KMS-11 (cell line): ENCODE measurements around the gene NOL4L.

ENCODE experiments used
- H2AFZ ChIP-seq: fragments of 200-600 bp; sonication (generic); 2 replicates; pipeline ENCODE4 v1.6.1; 2016; ENCODE audit warnings: antibody characterized with exemption, mixed run types, low read depth
- H3K27ac ChIP-seq: fragments of 200-600 bp; sonication (generic); 2 replicates; pipeline ENCODE4 v1.6.1; 2016; ENCODE audit warnings: mild to moderate bottlenecking, mixed run types
- H3K27me3 ChIP-seq: fragments of 200-600 bp; sonication (generic); 2 replicates; pipeline ENCODE4 v1.6.1; 2017; ENCODE audit warnings: mild to moderate bottlenecking, low read depth, mixed run types, moderate library complexity; ENCODE audit not compliant: insufficient read depth
- H3K36me3 ChIP-seq: fragments of 200-600 bp; sonication (generic); 2 replicates; pipeline ENCODE4 v1.6.1; 2017; ENCODE audit warnings: mild to moderate bottlenecking, mixed run types; ENCODE audit not compliant: insufficient read depth
- H3K4me1 ChIP-seq: fragments of 200-600 bp; sonication (generic); 2 replicates; pipeline ENCODE4 v1.6.1; 2016; ENCODE audit warnings: mild to moderate bottlenecking, low read depth, mixed run types; ENCODE audit not compliant: poor library complexity, severe bottlenecking
- H3K4me2 ChIP-seq: fragments of 200-600 bp; sonication (generic); 2 replicates; pipeline ENCODE4 v1.7.0; 2016; ENCODE audit warnings: mild to moderate bottlenecking, mixed run types
- H3K4me3 ChIP-seq: fragments of 200-600 bp; sonication (generic); IDR thresholded peaks from 2 replicates; pipeline ENCODE4 v1.6.1; 2017; ENCODE audit warnings: low read depth, low read length, mixed read lengths; ENCODE audit not compliant: insufficient read depth
- H3K79me2 ChIP-seq: fragments of 200-600 bp; sonication (generic); 2 replicates; pipeline ENCODE4 v1.6.1; 2016; ENCODE audit warnings: low read depth, mixed run types; ENCODE audit not compliant: insufficient read depth
- H3K9ac ChIP-seq: fragments of 200-600 bp; sonication (generic); 2 replicates; pipeline ENCODE4 v1.6.1; 2016; ENCODE audit warnings: mild to moderate bottlenecking, mixed run types
- H4K20me1 ChIP-seq: fragments of 200-600 bp; sonication (generic); 2 replicates; pipeline ENCODE4 v1.6.1; 2016; ENCODE audit warnings: mild to moderate bottlenecking, mixed run types; ENCODE audit not compliant: insufficient read depth
- CTCF ChIP-seq: fragments of 200-600 bp; sonication (generic); conservative IDR thresholded peaks from 2 replicates; pipeline ENCODE4 v1.6.1; 2017; ENCODE audit warnings: low read depth, mild to moderate bottlenecking, antibody characterized with exemption, low read length, moderate library complexity, mixed read lengths

The NOL4L gene

GRCh38 chr20:32574296-32575226 is 10.6 kb downstream of the NOL4L start:
- Histone ChIP-seq H2AFZ (no peak overlapping the region), H3K27me3 (no peaks in the 10 kb centered on the region), H3K4me3 (no peak overlapping the region), H3K27ac (no peak overlapping the region), H3K36me3 (no peaks in the 10 kb centered on the region), H3K4me2 (peak overlapping the region; percentile 33; the same call in 1 of the 2 replicates), H3K79me2 (0 out of 2 replicates have a peak, but pooled peaks cover 4% of the 10 kb centered on the region), H3K4me1 (peaks cover 37% of the 10 kb centered on the region), H4K20me1 (no peaks in the 10 kb centered on the region), H3K9ac (no peak overlapping the region)
- no peak for TF ChIP-seq CTCF

- Histone ChIP-seq H3K27me3 (no peaks in the 10 kb centered on the region), H3K79me2 (0 out of 2 replicates have a peak, but pooled peaks cover 4% of the 10 kb centered on the region), H2AFZ (no peak overlapping the region), H3K9ac (no peak overlapping the region), H3K4me3 (no peak overlapping the region), H3K4me2 (no peak overlapping the region), H3K4me1 (peaks cover 38% of the 10 kb centered on the region), H3K27ac (no peak overlapping the region), H3K36me3 (no peaks in the 10 kb centered on the region), H4K20me1 (no peaks in the 10 kb centered on the region)
- no peak for TF ChIP-seq CTCF
These were observed 11.8 kb downstream of the NOL4L start for GRCh38 chr20:32573167-32573851.

GRCh38 chr20:32572271-32572968 is 12.7 kb downstream of the NOL4L start:
- no peak for TF ChIP-seq CTCF
- H3K27ac ChIP-seq, result no peak overlapping the region
- no peak overlapping the region for H3K4me3 ChIP-seq
- no peak overlapping the region for H2AFZ ChIP-seq
- H4K20me1 ChIP-seq, result no peaks in the 10 kb centered on the region
- H3K4me2 ChIP-seq, result no peak overlapping the region
- H3K79me2 ChIP-seq, result 0 out of 2 replicates have a peak, but pooled peaks cover 4% of the 10 kb centered on the region
- peaks cover 38% of the 10 kb centered on the region for H3K4me1 ChIP-seq
- H3K9ac ChIP-seq, result no peak overlapping the region
- H3K27me3 ChIP-seq, result no peaks in the 10 kb centered on the region
- H3K36me3 ChIP-seq, result no peaks in the 10 kb centered on the region

- Histone ChIP-seq H3K36me3 (no peaks in the 10 kb centered on the region), H3K4me2 (no peak overlapping the region; the same call in 1 of the 2 replicates), H3K9ac (no peak overlapping the region), H3K79me2 (0 out of 2 replicates have a peak, but pooled peaks cover 4% of the 10 kb centered on the region), H2AFZ (no peak overlapping the region), H3K4me3 (no peak overlapping the region), H3K27ac (no peak overlapping the region), H4K20me1 (no peaks in the 10 kb centered on the region), H3K27me3 (no peaks in the 10 kb centered on the region), H3K4me1 (peaks cover 38% of the 10 kb centered on the region)
- no peak for TF ChIP-seq CTCF
These were observed 13.6 kb downstream of the NOL4L start for GRCh38 chr20:32571566-32571965.
